ENCODE results near the gene COL6A3. TPM values are rescaled to one million over a fixed set of nuclear protein-coding genes. Genes with fewer than 3 reads are reported as not detected.

Gene COL6A3
- total and polyA plus RNA-seq, 9 of the 15 experiments (the other 6 are each of a cell fraction or from before 2014, with no cell fraction given): 0.07 to 4.1 (median 1.5) TPM

DNA sequence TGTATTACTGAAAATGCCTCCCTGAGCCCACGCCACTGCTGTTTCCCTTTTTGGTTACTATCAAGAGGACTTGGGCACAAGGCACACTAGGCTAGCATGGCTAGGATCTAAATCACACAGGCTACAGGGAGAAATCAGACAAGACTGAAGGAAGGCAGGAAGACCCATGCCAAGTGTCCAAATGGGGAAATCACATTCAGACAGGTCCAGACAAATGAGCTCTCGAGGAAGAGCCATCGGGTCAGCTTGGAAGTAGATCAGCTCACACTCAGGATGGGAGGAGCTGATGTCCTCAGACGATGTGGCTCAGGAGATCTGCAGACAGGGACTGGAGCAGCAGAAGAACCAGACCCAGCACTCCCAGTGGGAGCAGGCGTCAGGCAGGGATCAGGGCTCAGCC lies 113.2 kb downstream of the COL6A3 start:
- no peak overlapping the region for H3K4me2 ChIP-seq (ENCODE audit: insufficient read depth, low read length)
- H4K20me1 ChIP-seq (replicated peaks; ENCODE audit: control insufficient read depth, insufficient read depth, low read length): no peaks in the 10 kb centered on the region
- no TSS peak for BruUV-seq (replicated peaks)

More for the DNA sequence above, 113.2 kb downstream of the COL6A3 start:
- H3K9me1 ChIP-seq (ENCODE audit: control insufficient read depth, insufficient read depth, low read length): no peaks in the 10 kb centered on the region
- no peaks in the 10 kb centered on the region for H3K36me3 ChIP-seq (ENCODE audit: control insufficient read depth, insufficient read depth, low read length)
- in situ Hi-C loops (cut with MboI): no loop called here
- POLR2A ChIA-PET: no interaction called here
- 0 out of 5 replicates have a peak, but pooled peaks cover 0 to 9% of the 10 kb centered on the region in 2 experiments for H3K27me3 ChIP-seq (ENCODE audit: control insufficient read depth in 2 of 2, insufficient read depth in 2 of 2, low read length in 2 of 2)
- FAIRE-seq (no peak), ATAC-seq (no peak), DNase-seq (ENCODE audit: extremely low read depth in 1 of 4, low spot score in 3 of 4) (no peak)
- no peak overlapping the region for H3K9ac ChIP-seq (ENCODE audit: insufficient read depth in 1 of 2, low read depth in 2 of 2, low read length in 2 of 2)
- H2AFZ ChIP-seq (ENCODE audit: low read depth, low read length): no peak overlapping the region
- H3K9me3 ChIP-seq (replicated peaks; ENCODE audit: control insufficient read depth, insufficient read depth, low read depth, low read length): no peaks in the 10 kb centered on the region
- WGBS (ENCODE audit: insufficient coverage, low coverage, missing lambda C conversion rate): 2% methylated on average over 5 of the region's 5 CpGs
- no peaks in the 10 kb centered on the region for H3K79me2 ChIP-seq (ENCODE audit: control insufficient read depth, insufficient read depth, low read length)
- H3K4me1 ChIP-seq (replicated peaks in 1 of 2; ENCODE audit: control insufficient read depth in 2 of 2, insufficient read depth in 2 of 2, low read length in 2 of 2): no peaks in the 10 kb centered on the region
- no peak overlapping the region for H3K27ac ChIP-seq (ENCODE audit: extremely low read depth, low read depth, low read length)
- CTCF ChIA-PET (ENCODE audit: low intra/inter-chr PET ratio): no interaction called here
- no peak overlapping the region for H3K4me3 ChIP-seq
- intact Hi-C loops (cut with micrococcal nuclease): no loop called here
- TF ChIP-seq MYC (IDR thresholded peaks at IDR 0.05; ENCODE audit: low read depth, low read length) (no peak), MYC (CRISPR knock-in tag; IDR thresholded peaks at IDR 0.05; ENCODE audit: borderline replicate concordance, low read depth) (no peak), SNRNP70 (optimal IDR thresholded peaks at IDR 0.05; ENCODE audit: low read depth, low read length) (no peak), HES1 (IDR thresholded peaks at IDR 0.05; ENCODE audit: low read depth) (no peak), NR2F6 (CRISPR knock-in tag; IDR thresholded peaks at IDR 0.05) (no peak), HMG20B (CRISPR knock-in tag; IDR thresholded peaks at IDR 0.05) (no peak), ZNF75A (CRISPR knock-in tag; IDR thresholded peaks at IDR 0.05) (no peak), HDGF (IDR thresholded peaks at IDR 0.05) (no peak), YY1 (IDR thresholded peaks at IDR 0.05; ENCODE audit: borderline replicate concordance in 1 of 3, control insufficient read depth in 1 of 3, extremely low read depth in 1 of 3, insufficient read depth in 3 of 3, insufficient read length in 1 of 3, insufficient replicate concordance in 2 of 3, low read depth in 1 of 3, low read length in 2 of 3) (no peak), MCM2 (IDR thresholded peaks at IDR 0.05; ENCODE audit: low read depth) (no peak)
- TF ChIP-seq, protein P1, sequence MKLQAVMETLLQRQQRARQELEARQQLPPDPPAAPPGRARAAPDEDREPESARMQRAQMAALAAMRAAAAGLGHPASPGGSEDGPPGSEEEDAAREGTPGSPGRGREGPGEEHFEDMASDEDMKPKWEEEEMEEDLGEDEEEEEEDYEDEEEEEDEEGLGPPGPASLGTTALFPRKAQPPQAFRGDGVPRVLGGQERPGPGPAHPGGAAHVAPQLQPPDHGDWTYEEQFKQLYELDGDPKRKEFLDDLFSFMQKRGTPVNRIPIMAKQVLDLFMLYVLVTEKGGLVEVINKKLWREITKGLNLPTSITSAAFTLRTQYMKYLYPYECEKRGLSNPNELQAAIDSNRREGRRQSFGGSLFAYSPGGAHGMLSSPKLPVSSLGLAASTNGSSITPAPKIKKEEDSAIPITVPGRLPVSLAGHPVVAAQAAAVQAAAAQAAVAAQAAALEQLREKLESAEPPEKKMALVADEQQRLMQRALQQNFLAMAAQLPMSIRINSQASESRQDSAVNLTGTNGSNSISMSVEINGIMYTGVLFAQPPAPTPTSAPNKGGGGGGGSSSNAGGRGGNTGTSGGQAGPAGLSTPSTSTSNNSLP (IDR thresholded peaks at IDR 0.05; ENCODE audit: borderline replicate concordance, low read depth, low read length): no peak

Data from K562 (cell line).